Liver (tissue), 9 donors: ENCODE data around the gene PXDN. TPM values are rescaled to one million over a fixed set of nuclear protein-coding genes. Genes with fewer than 3 reads are reported as not detected.
A peak's percentile ranks its signal among the peaks of the same experiment; 100 is the strongest.

Source experiments
- DNase-seq: peaks from one replicate; pipeline ENCODE4 v3.0.0-alpha.2; 2017; ENCODE audit warnings: low spot score
- H3K27ac ChIP-seq, 2 donors: one replicate each; pipeline ENCODE4 v1.7.0; 2013; ENCODE audit warnings: inconsistent platforms in 2 of 2, low read length in 2 of 2, control low read depth in 1 of 2, low read depth in 1 of 2, mild to moderate bottlenecking in 1 of 2
- H3K27me3 ChIP-seq, 4 donors: one replicate each; pipeline versions ENCODE4 v1.6.1 to v1.7.0; 2013; ENCODE audit warnings: low read length in 3 of 4, inconsistent platforms in 1 of 4, mild to moderate bottlenecking in 1 of 4, moderate library complexity in 1 of 4; ENCODE audit not compliant: control insufficient read depth in 4 of 4, insufficient read depth in 4 of 4
- H3K36me3 ChIP-seq, 4 donors: one replicate each; pipeline versions ENCODE4 v1.6.1 to v1.7.0; 2013; ENCODE audit warnings: low read length in 3 of 4, mild to moderate bottlenecking in 3 of 4, low read depth in 1 of 4, moderate library complexity in 1 of 4; ENCODE audit not compliant: control insufficient read depth in 4 of 4, insufficient read depth in 3 of 4
- H3K4me1 ChIP-seq, 4 donors: one replicate each; pipeline versions ENCODE4 v1.6.1 to v1.7.0; 2013; ENCODE audit warnings: low read length in 3 of 4, mild to moderate bottlenecking in 3 of 4, moderate library complexity in 1 of 4; ENCODE audit not compliant: control insufficient read depth in 4 of 4, insufficient read depth in 4 of 4
- H3K4me3 ChIP-seq, 3 donors: one replicate each; pipeline versions ENCODE4 v1.6.1 to v1.7.0; 2013; ENCODE audit warnings: low read length in 3 of 3, control low read depth in 1 of 3, low read depth in 1 of 3, mild to moderate bottlenecking in 1 of 3
- H3K9ac ChIP-seq, 2 donors: one replicate each; pipeline ENCODE4 v1.7.0; 2013; ENCODE audit warnings: low read length in 2 of 2, mild to moderate bottlenecking in 2 of 2, moderate library complexity in 2 of 2, control low read depth in 1 of 2, low read depth in 1 of 2
- H3K9me3 ChIP-seq, 4 donors: one replicate each; pipeline versions ENCODE4 v1.6.1 to v1.7.0; 2013; ENCODE audit warnings: low read length in 3 of 4; ENCODE audit not compliant: control insufficient read depth in 4 of 4
- FOXA2 ChIP-seq: IDR thresholded peaks from 2 replicates; pipeline ENCODE4 v1.6.1; 2016; ENCODE audit warnings: antibody characterized with exemption
- HNF4A ChIP-seq, 2 donors: conservative IDR thresholded peaks; 2 replicates each; pipeline ENCODE4 v1.6.1; 2016; ENCODE audit warnings: antibody characterized with exemption in 2 of 2, mild to moderate bottlenecking in 2 of 2
- HNF4G ChIP-seq: IDR thresholded peaks from 2 replicates; pipeline ENCODE4 v1.6.1; 2016; ENCODE audit warnings: antibody characterized with exemption
- JUND ChIP-seq, 2 donors: IDR thresholded peaks; 2 replicates each; pipeline ENCODE4 v1.6.1; 2016; ENCODE audit warnings: antibody characterized with exemption in 2 of 2
- SP1 ChIP-seq: IDR thresholded peaks from 2 replicates; pipeline ENCODE4 v1.6.1; 2018; ENCODE audit warnings: antibody characterized with exemption, mild to moderate bottlenecking
- TAF1 ChIP-seq: conservative IDR thresholded peaks from 2 replicates; pipeline ENCODE4 v1.6.1; 2016; ENCODE audit warnings: antibody characterized with exemption, mild to moderate bottlenecking
- WGBS: extraction: QIAGEN DNeasy Blood & Tissue Kit; methylation state at CpG from one replicate; pipeline ENCODE4 v1.1.7; 2013; 5-methylcytosine and 5-hydroxymethylcytosine counted together
- polyA plus RNA-seq, 2 donors: library from polyadenylated mRNA; stranded (reverse) in 1 of 2; unstranded in 1 of 2; fragments of 200-250 nt in 1 of 2; fragments of >200 nt in 1 of 2; fragmentation: Nextera tagmentation in 1 of 2; extraction: Ambion mirVana in 1 of 2; gene quantifications; one replicate each; pipeline versions ENCODE4 v1.2.1 to v1.2.3, GENCODE V29; 2013 to 2015
- total RNA-seq, 2 donors: library from RNA; depleted of rRNA; stranded (reverse); fragments of >200 nt; gene quantifications; one replicate each; pipeline ENCODE4 v1.2.3, GENCODE V29; 2014
- TF ChIP-seq, protein P1 (sequence below): fragments of 150-350 bp; IDR thresholded peaks from 2 replicates; pipeline ENCODE4 v1.5.1; 2017; ENCODE audit warnings: improper control_type of control experiment, low read depth, low read length; ENCODE audit not compliant: missing input control
- TF ChIP-seq, protein P2 (sequence below): IDR thresholded peaks from 2 replicates; pipeline ENCODE4 v1.6.1; 2016; ENCODE audit warnings: antibody characterized with exemption, mild to moderate bottlenecking
- TF ChIP-seq, protein P3 (sequence below): IDR thresholded peaks from 2 replicates; pipeline ENCODE4 v1.6.1; 2016; ENCODE audit warnings: antibody characterized with exemption
- donor health status: healthy.
- donor health status: healthy.
- donor health status: healthy.
- donor health status: healthy.
- donor health status: healthy.

Gene PXDN
- total and polyA plus RNA-seq, 4 donors: 4.2 to 21.5 (median 16.9) TPM

DNA sequence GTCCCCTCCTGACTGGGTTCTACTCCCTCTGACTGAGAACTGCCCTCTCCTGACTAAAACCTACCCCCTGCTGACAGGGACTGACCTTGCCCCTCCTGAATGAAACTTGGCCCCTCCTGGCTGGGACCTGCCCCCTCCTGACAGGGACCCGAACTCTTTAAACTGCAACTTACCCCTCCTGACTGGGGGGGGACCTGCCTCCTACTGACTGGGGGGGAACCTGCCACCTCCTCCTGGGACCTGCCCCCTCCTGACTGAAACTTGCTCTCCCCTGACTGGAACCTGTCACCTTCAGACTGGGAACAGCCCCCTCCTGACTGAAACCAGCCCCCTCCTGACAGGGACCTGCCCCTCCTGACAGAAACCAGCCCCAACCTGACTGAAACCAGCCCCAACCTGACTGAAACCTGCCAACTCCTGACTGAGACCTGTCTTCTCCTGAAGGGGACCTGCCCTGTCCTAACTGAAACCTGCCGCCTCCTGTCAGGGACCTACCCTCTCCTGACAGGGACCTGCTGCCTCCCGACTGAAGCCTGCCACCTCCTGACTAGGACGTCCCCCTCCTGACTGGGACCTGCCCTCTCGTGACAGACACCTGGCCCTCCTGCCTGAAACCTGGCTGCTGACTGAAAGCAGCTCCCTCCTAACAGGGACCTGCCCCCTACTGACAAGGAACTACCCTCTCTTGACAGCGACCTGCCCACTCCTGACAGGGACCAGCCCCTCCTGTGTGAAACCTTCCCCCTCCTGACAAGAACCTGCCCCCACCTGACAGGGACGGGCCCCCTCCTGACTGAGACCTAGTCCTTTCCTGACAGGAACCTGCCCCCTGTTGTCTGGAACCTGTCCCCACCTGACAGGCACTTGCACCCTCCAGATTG is 87.1 kb downstream of the PXDN start:
- Histone ChIP-seq H3K27me3 (no peaks in the 10 kb centered on the region), H3K4me1 (no peaks in the 10 kb centered on the region), H3K36me3 (no peaks in the 10 kb centered on the region), H3K27ac (peak overlapping the region in 1 of 2 donors; percentile 13), H3K9me3 (no peaks in the 10 kb centered on the region), H3K4me3 (no peak overlapping the region), H3K9ac (no peak overlapping the region)
- no peak for DNase-seq
- 38% methylated on average over 7 of the region's 7 CpGs for WGBS
- no peak for TF ChIP-seq TAF1
- no peak for TF ChIP-seq HNF4A (conservative IDR thresholded peaks at IDR 0.05)
- TF ChIP-seq, protein P1, sequence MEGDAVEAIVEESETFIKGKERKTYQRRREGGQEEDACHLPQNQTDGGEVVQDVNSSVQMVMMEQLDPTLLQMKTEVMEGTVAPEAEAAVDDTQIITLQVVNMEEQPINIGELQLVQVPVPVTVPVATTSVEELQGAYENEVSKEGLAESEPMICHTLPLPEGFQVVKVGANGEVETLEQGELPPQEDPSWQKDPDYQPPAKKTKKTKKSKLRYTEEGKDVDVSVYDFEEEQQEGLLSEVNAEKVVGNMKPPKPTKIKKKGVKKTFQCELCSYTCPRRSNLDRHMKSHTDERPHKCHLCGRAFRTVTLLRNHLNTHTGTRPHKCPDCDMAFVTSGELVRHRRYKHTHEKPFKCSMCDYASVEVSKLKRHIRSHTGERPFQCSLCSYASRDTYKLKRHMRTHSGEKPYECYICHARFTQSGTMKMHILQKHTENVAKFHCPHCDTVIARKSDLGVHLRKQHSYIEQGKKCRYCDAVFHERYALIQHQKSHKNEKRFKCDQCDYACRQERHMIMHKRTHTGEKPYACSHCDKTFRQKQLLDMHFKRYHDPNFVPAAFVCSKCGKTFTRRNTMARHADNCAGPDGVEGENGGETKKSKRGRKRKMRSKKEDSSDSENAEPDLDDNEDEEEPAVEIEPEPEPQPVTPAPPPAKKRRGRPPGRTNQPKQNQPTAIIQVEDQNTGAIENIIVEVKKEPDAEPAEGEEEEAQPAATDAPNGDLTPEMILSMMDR: no peak
- TF ChIP-seq FOXA2: no peak
- no peak for TF ChIP-seq SP1

DNA sequence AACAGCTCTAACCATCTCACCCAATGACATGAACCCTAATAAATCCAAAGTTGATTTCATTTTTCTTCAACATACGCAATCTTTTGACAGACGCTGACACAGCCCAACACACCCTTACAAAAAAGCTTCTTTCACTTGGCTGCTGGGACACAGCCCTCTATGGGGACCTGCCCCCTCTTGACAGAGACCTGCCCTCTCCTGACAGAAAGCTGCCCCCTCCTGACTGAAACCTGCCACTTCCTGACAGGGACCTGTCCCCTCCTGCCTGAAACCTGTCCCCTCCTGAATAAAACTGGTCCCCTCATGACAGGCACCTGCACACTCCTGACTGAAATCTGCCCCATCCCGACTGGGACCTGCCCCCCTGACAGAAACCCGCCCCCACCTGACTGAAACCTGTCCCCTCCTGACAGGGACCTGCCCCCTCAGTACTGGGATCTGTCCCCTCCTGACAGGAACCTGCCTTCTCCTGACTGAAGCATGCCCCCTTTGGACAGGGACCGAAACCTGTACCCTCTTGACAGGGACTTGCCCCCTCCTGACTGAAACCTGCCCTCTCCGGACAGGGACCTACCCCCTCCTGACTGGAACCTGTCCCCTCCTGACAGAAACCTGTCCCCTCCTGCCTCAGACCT is 87.9 kb downstream of the PXDN start:
- H3K9me3 ChIP-seq: no peaks in the 10 kb centered on the region
- TF ChIP-seq HNF4A (conservative IDR thresholded peaks at IDR 0.05) (no peak), TAF1 (no peak), HNF4G (no peak), JUND (IDR thresholded peaks at IDR 0.05) (no peak)
- TF ChIP-seq, protein P2, sequence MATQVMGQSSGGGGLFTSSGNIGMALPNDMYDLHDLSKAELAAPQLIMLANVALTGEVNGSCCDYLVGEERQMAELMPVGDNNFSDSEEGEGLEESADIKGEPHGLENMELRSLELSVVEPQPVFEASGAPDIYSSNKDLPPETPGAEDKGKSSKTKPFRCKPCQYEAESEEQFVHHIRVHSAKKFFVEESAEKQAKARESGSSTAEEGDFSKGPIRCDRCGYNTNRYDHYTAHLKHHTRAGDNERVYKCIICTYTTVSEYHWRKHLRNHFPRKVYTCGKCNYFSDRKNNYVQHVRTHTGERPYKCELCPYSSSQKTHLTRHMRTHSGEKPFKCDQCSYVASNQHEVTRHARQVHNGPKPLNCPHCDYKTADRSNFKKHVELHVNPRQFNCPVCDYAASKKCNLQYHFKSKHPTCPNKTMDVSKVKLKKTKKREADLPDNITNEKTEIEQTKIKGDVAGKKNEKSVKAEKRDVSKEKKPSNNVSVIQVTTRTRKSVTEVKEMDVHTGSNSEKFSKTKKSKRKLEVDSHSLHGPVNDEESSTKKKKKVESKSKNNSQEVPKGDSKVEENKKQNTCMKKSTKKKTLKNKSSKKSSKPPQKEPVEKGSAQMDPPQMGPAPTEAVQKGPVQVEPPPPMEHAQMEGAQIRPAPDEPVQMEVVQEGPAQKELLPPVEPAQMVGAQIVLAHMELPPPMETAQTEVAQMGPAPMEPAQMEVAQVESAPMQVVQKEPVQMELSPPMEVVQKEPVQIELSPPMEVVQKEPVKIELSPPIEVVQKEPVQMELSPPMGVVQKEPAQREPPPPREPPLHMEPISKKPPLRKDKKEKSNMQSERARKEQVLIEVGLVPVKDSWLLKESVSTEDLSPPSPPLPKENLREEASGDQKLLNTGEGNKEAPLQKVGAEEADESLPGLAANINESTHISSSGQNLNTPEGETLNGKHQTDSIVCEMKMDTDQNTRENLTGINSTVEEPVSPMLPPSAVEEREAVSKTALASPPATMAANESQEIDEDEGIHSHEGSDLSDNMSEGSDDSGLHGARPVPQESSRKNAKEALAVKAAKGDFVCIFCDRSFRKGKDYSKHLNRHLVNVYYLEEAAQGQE: no peak
- TF ChIP-seq, protein P1: no peak
- TF ChIP-seq, protein P3, sequence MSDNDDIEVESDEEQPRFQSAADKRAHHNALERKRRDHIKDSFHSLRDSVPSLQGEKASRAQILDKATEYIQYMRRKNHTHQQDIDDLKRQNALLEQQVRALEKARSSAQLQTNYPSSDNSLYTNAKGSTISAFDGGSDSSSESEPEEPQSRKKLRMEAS: no peak
- 66% methylated on average over 6 of the region's 6 CpGs for WGBS
- DNase-seq: no peak
- H3K4me1 ChIP-seq: no peaks in the 10 kb centered on the region
- peak overlapping the region in 1 of 2 donors; percentile 13 for H3K27ac ChIP-seq
- H3K9ac ChIP-seq: no peak overlapping the region
- H3K27me3 ChIP-seq: no peaks in the 10 kb centered on the region
- no peak overlapping the region for H3K4me3 ChIP-seq
- H3K36me3 ChIP-seq: no peaks in the 10 kb centered on the region
